GM06990 (cell line): Measurements from ENCODE around the gene UPK3A.

Experiments used
- DNase-seq: peaks from one replicate; pipeline ENCODE4 v3.0.0-alpha.2; 2011; ENCODE audit not compliant: insufficient read length; ENCODE audit errors: extremely low read depth
- H3K27me3 ChIP-seq: replicated peaks from 2 replicates; pipeline ENCODE4 v1.6.0; 2011; ENCODE audit warnings: low read length; ENCODE audit not compliant: control insufficient read depth, insufficient read depth
- H3K36me3 ChIP-seq: 2 replicates; pipeline ENCODE4 v1.5.1; 2011; ENCODE audit warnings: low read length; ENCODE audit not compliant: control insufficient read depth, insufficient read depth
- H3K4me3 ChIP-seq: replicated peaks from 2 replicates; pipeline ENCODE4 v1.5.1; 2011; ENCODE audit warnings: low read depth, mild to moderate bottlenecking, control low read depth, low read length
- CTCF ChIP-seq: IDR thresholded peaks from 2 replicates; pipeline ENCODE4 v1.5.1; 2011; ENCODE audit warnings: low read length, control low read depth, mild to moderate bottlenecking, inconsistent platforms; ENCODE audit not compliant: insufficient read depth, poor library complexity, severe bottlenecking

The UPK3A gene

GRCh38 chr22:45238957-45239680, 45.6 kb upstream of the UPK3A start:
- DNase-seq, result no peak
- H3K36me3 ChIP-seq, result peaks cover 2% of the 10 kb centered on the region; the same call in 1 of the 2 replicates
- no peaks in the 10 kb centered on the region for H3K27me3 ChIP-seq
- peak overlapping the region; percentile 77 for H3K4me3 ChIP-seq
- no peak for TF ChIP-seq CTCF

GRCh38 chr22:45239681-45240051, 45.1 kb upstream of the UPK3A start:
- Histone ChIP-seq H3K4me3 (peak overlapping the region; percentile 77), H3K36me3 (no peaks in the 10 kb centered on the region; the same call in 1 of the 2 replicates), H3K27me3 (no peaks in the 10 kb centered on the region)
- no peak for DNase-seq
- no peak for TF ChIP-seq CTCF

GRCh38 chr22:45240104-45240809, 44.5 kb upstream of the UPK3A start:
- Histone ChIP-seq H3K36me3 (no peaks in the 10 kb centered on the region; the same call in 1 of the 2 replicates), H3K27me3 (no peaks in the 10 kb centered on the region), H3K4me3 (peak overlapping the region; percentile 77)
- no peak for TF ChIP-seq CTCF
- DNase-seq, result peak; percentile 57

- TF ChIP-seq CTCF, result no peak
- Histone ChIP-seq H3K36me3 (no peaks in the 10 kb centered on the region; the same call in 1 of the 2 replicates), H3K4me3 (peak within 1 kb of the TSS; percentile 77), H3K27me3 (no peaks in the 10 kb centered on the region)
- peak; percentile 77 for DNase-seq
Observed at GRCh38 chr22:45240810-45241631, 43.7 kb upstream of the UPK3A start, which contains the start of gene KIAA0930. Gene KIAA0930, minus strand, starts transcription at chr22:45240894. Its CDS starts 191 bp downstream, at chr22:45240703.

- no peak overlapping the region for H3K4me3 ChIP-seq
- no peak for DNase-seq
- peak; percentile 11 for TF ChIP-seq CTCF
- no peaks in the 10 kb centered on the region for H3K36me3 ChIP-seq
- no peaks in the 10 kb centered on the region for H3K27me3 ChIP-seq
Observed at GRCh38 chr22:45242778-45243191, 42.0 kb upstream of the UPK3A start.
